Measurements from ENCODE around the gene STARD9.
"Not testable (repeated sequence)": the region's sequence is repeated elsewhere in the genome, so short reads cannot be mapped to it uniquely, and the experiment has no call there.

The STARD9 gene

GRCh38 chr15:42744195-42744594 is 168.8 kb downstream of the STARD9 start:
- FAIRE-seq (no peak), DNase-seq (ENCODE audit: insufficient read length, low spot score) (no peak)

- DNase-seq (ENCODE audit: insufficient read length, low spot score) (no peak), FAIRE-seq (no peak)
These were observed 173.9 kb downstream of the STARD9 start for GRCh38 chr15:42749266-42749665.

GRCh38 chr15:42750306-42750705 is 174.9 kb downstream of the STARD9 start:
- DNase-seq (ENCODE audit: insufficient read length, low spot score) (no peak), FAIRE-seq (no peak)

- DNase-seq (ENCODE audit: insufficient read length, low spot score) (no peak), FAIRE-seq (no peak)
These were observed 183.7 kb downstream of the STARD9 start for GRCh38 chr15:42759093-42759492.

- DNase-seq (ENCODE audit: insufficient read length, low spot score) = no peak
- no peak for FAIRE-seq
These were observed 185.4 kb downstream of the STARD9 start for GRCh38 chr15:42760759-42761158.

- DNase-seq (ENCODE audit: insufficient read length, low spot score); FAIRE-seq: not testable (repeated sequence)
These were observed 186.4 kb downstream of the STARD9 start for GRCh38 chr15:42761813-42762212.

- not testable (repeated sequence) for DNase-seq (ENCODE audit: insufficient read length, low spot score); FAIRE-seq
These were observed 188.8 kb downstream of the STARD9 start for GRCh38 chr15:42764154-42764731.

GRCh38 chr15:42766109-42766508 is 190.7 kb downstream of the STARD9 start:
- not testable (repeated sequence) for FAIRE-seq; DNase-seq (ENCODE audit: insufficient read length, low spot score)

Measured in GM19239 (cell line).